GM12872 (cell line): ENCODE data around the gene NRAP.

Experiments used
- TF ChIP-seq, protein P1 (sequence below): IDR thresholded peaks from 3 replicates; pipeline ENCODE4 v1.5.1; 2011; ENCODE audit warnings: low read depth, mild to moderate bottlenecking, low read length, moderate library complexity; ENCODE audit not compliant: insufficient read depth

NRAP gene

DNA sequence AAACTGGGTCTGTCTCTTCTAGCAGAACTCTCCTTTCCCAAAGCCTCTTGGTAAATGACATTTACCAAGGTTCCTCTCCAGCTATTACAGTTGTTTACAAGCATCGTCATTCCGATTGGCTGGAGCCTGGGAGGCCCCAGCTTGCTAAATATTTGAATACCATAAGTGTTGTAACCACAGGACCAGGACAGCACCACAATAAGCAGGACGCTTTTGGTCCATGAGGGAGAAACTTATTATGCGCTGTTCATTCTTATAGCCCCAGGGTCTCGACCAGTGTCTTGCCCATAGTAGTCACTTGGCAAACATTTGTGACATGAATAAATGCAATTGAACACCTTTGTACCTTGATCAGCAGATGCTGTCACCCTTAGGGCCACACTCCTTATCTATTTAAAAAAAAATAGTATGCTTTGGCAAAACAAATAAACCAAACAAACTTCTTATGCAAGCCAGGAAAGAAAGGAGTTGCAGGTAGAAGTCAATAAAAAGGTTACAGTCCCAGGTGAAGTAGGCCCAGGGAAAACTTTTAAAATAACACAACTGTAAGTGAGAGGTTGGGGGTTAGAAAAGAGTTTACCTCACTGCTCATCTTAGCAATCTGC, 32.8 kb downstream of the NRAP start:
- TF ChIP-seq, protein P1, sequence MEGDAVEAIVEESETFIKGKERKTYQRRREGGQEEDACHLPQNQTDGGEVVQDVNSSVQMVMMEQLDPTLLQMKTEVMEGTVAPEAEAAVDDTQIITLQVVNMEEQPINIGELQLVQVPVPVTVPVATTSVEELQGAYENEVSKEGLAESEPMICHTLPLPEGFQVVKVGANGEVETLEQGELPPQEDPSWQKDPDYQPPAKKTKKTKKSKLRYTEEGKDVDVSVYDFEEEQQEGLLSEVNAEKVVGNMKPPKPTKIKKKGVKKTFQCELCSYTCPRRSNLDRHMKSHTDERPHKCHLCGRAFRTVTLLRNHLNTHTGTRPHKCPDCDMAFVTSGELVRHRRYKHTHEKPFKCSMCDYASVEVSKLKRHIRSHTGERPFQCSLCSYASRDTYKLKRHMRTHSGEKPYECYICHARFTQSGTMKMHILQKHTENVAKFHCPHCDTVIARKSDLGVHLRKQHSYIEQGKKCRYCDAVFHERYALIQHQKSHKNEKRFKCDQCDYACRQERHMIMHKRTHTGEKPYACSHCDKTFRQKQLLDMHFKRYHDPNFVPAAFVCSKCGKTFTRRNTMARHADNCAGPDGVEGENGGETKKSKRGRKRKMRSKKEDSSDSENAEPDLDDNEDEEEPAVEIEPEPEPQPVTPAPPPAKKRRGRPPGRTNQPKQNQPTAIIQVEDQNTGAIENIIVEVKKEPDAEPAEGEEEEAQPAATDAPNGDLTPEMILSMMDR: no peak

DNA sequence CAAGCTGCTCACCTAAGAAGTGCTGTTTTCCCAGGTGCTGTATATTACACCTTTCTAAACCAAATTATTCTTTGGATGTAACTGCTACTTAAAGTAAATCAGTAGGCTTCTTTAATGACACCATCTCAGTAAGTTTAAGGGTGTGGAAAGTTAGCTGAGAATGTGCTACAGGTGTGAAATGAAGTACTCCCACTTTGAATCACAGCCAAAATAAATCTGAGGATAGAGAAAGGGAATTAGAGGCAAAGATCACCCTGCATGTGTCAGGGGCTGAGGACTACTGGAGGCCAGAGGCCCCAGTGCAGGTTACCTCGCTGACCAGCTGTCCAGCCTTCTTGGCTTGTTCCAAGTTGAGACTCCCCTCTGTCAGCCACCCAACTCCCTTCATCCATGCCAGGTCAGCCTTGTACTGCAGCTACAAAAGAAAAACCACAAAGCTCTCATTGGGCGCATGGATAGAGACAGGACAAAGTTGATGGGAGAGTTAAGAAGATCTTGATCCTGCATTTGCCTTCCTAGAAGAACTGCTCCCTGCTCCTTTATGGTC, 35.2 kb downstream of the NRAP start:
- TF ChIP-seq, protein P1: no peak

DNA sequence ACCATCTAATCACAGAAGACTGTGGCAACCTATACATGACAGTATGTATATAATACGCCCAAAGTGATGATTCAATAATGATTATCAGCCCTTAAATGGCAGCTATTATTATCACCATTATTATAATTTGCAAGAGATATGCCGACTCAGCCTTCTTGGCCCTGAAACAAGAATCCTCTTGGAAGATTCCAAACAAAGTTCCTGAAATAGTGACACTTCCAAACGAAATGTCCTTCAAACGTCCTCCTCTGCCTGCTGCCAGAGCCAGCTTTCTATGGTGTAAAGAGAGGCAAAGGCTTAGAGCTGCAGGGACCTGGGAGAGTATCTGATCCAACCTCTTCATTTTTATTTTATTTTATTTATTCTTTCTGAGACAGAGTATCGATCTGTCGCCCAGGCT, 36.0 kb downstream of the NRAP start:
- TF ChIP-seq, protein P1: no peak

DNA sequence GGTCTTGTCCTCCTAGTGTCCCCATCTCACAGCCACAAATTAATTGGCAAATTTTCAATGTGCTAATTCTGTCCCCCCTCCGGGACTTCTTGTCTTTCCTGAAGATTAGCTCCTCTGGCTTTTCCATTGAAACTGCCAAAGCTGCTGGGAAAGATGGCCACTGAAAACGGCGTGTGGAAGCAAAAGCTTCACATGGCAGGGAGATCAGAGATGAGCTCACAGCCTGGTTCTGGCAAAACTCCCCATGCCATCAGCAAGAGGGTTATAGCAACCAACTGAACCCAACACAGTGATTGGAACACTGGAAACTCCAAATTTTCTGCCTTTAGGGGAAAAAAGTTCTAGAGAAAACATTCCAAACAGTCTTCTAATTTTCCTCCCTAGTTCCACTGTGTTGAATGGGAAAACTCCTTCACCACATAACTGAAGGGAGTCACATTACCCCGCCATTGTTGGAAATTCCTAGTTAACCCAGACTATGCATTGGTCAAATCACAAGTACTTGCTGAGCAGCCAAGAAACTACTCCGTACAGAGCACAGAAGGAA, 37.0 kb downstream of the NRAP start:
- TF ChIP-seq, protein P1: no peak

DNA sequence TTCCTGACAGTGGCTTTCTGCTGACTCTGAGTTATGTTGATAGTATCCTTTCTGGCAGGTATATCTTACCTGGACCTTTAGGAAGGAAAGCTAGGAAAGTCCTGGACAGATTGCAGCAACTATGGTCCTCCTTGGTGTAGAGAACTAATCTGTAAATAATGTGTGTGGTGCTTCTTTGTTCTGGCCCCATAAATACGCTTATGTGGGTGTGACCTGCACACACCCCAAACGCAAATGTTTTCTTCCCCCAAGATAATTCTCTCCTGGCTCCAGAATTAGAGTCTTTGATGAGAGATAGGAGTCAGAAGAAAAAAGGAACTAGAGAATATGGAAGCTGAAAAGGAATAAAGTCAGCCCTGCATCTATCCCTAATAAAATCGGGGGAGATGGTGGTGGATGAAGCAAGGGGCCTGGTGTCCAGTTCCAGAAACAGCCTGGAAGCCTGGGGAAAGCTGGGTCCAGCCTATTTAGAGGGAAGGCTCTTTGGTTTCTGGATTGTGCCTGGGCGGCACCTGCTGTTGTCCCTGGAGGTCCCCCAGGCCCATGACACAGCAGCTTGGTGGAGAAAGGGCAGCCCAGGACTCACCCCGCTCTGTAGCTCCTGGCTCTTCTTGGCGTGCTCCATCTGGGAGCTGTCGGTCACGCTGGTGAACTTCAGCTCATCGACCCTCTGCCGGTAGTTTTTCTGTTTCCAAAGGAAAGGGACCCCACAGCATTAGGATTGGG, 38.2 kb downstream of the NRAP start:
- TF ChIP-seq, protein P1: no peak

DNA sequence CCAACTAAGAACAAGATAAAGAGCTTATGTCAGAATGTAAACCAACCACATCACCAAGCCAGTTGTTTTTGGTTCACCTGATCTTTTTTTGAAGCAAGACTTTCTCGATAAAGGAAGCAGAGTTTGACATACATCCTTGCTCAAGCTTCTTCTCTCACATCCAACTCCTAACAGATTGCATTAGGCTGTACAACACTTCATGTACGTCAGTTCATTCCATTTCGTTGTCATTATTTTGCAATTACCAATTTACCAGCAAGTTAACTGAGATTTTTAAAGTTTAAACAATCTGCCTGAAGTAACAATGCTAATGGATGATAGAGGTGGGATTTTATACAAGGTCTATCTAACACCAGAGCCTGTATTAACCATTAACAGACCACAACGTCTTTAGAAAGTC, 41.0 kb downstream of the NRAP start:
- TF ChIP-seq, protein P1: no peak

DNA sequence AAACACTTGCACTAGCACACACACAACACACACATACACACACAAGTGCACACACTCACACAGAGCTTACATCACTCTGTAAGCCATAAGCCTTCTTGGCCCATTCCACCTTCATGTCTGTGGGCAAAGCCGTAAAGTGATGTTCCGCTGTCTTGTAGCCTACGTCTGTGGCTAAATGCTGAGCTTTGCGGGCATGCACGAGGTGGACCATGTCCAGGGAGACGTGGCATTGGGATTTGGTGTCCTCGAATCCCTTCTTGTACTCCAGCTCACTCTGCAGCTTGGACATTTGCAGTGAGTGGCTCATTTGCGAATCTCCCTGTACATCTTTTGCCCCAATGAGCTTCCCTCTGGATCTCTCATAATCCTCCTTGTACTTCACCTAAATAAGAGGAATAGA, 42.0 kb downstream of the NRAP start:
- TF ChIP-seq, protein P1: no peak
